HEK293 (cell line): ENCODE measurements around the gene HTATIP2.

Experiments
- GLIS2 ChIP-seq: fragments of 450-650 bp; formaldehyde crosslinking; IDR thresholded peaks from 2 replicates; pipeline ENCODE4 v1.5.1; 2016; ENCODE audit warnings: missing biosample characterization, missing genetic modification characterization
- IKZF3 ChIP-seq: fragments of 450-650 bp; IDR thresholded peaks from 2 replicates; pipeline ENCODE4 v1.5.0; 2018; ENCODE audit warnings: missing biosample characterization, mild to moderate bottlenecking, missing genetic modification characterization, moderate library complexity
- INSM2 ChIP-seq: fragments of 450-650 bp; formaldehyde crosslinking; IDR thresholded peaks from 2 replicates; pipeline ENCODE4 v1.5.1; 2016; ENCODE audit warnings: missing biosample characterization, missing genetic modification characterization
- KLF10 ChIP-seq: fragments of 450-650 bp; IDR thresholded peaks from 2 replicates; pipeline ENCODE4 v1.5.1; 2018; ENCODE audit warnings: missing biosample characterization, mild to moderate bottlenecking, missing genetic modification characterization
- KLF16 ChIP-seq: fragments of 450-650 bp; formaldehyde crosslinking; IDR thresholded peaks from 2 replicates; pipeline ENCODE4 v1.5.1; 2017; ENCODE audit warnings: missing biosample characterization, missing genetic modification characterization
- KLF17 ChIP-seq: fragments of 450-650 bp; formaldehyde crosslinking; IDR thresholded peaks from 2 replicates; pipeline ENCODE4 v1.5.1; 2016; ENCODE audit warnings: missing biosample characterization, missing genetic modification characterization
- KLF8 ChIP-seq: fragments of 450-650 bp; formaldehyde crosslinking; IDR thresholded peaks from 2 replicates; pipeline ENCODE4 v1.5.1; 2016; ENCODE audit warnings: missing biosample characterization, missing genetic modification characterization
- KLF9 ChIP-seq: fragments of 450-650 bp; formaldehyde crosslinking; IDR thresholded peaks from 2 replicates; pipeline ENCODE4 v1.5.1; 2016; ENCODE audit warnings: missing biosample characterization, missing genetic modification characterization, low read depth
- PRDM10 ChIP-seq: fragments of 450-650 bp; formaldehyde crosslinking; IDR thresholded peaks from 2 replicates; pipeline ENCODE4 v1.5.1; 2016; ENCODE audit warnings: missing biosample characterization, missing genetic modification characterization
- SP7 ChIP-seq: fragments of 450-650 bp; formaldehyde crosslinking; IDR thresholded peaks from 2 replicates; pipeline ENCODE4 v1.5.1; 2016; ENCODE audit warnings: missing biosample characterization, missing genetic modification characterization
- ZBTB17 ChIP-seq: fragments of 450-650 bp; formaldehyde crosslinking; IDR thresholded peaks from 2 replicates; pipeline ENCODE4 v1.5.1; 2016; ENCODE audit warnings: missing biosample characterization, missing genetic modification characterization
- ZBTB48 ChIP-seq: fragments of 450-650 bp; formaldehyde crosslinking; IDR thresholded peaks from 2 replicates; pipeline ENCODE4 v1.5.1; 2016; ENCODE audit warnings: missing biosample characterization, missing genetic modification characterization
- ZFP37 ChIP-seq: fragments of 450-650 bp; formaldehyde crosslinking; IDR thresholded peaks from 2 replicates; pipeline ENCODE4 v1.5.1; 2016; ENCODE audit warnings: missing biosample characterization, missing genetic modification characterization
- ZNF112 ChIP-seq: fragments of 450-650 bp; formaldehyde crosslinking; IDR thresholded peaks from 2 replicates; pipeline ENCODE4 v1.5.0; 2017; ENCODE audit warnings: missing biosample characterization, missing genetic modification characterization
- ZNF146 ChIP-seq: fragments of 450-650 bp; formaldehyde crosslinking; IDR thresholded peaks from 2 replicates; pipeline ENCODE4 v1.5.1; 2016; ENCODE audit warnings: missing biosample characterization, missing genetic modification characterization
- ZNF16 ChIP-seq: fragments of 450-650 bp; formaldehyde crosslinking; IDR thresholded peaks from 2 replicates; pipeline ENCODE4 v1.5.1; 2016; ENCODE audit warnings: low read depth, missing biosample characterization, missing genetic modification characterization
- ZNF24 ChIP-seq: fragments of 450-650 bp; formaldehyde crosslinking; IDR thresholded peaks from 2 replicates; pipeline ENCODE4 v1.5.1; 2016; ENCODE audit warnings: missing biosample characterization, missing genetic modification characterization
- ZNF292 ChIP-seq: fragments of 450-650 bp; formaldehyde crosslinking; IDR thresholded peaks from 2 replicates; pipeline ENCODE4 v1.5.1; 2016; ENCODE audit warnings: low read depth, missing biosample characterization, missing genetic modification characterization, borderline replicate concordance
- ZNF473 ChIP-seq: fragments of 450-650 bp; formaldehyde crosslinking; IDR thresholded peaks from 2 replicates; pipeline ENCODE4 v1.5.1; 2017; ENCODE audit warnings: missing biosample characterization, missing genetic modification characterization
- ZNF501 ChIP-seq: fragments of 450-650 bp; formaldehyde crosslinking; IDR thresholded peaks from 2 replicates; pipeline ENCODE4 v1.5.1; 2016; ENCODE audit warnings: missing biosample characterization, missing genetic modification characterization
- ZNF560 ChIP-seq: fragments of 450-650 bp; formaldehyde crosslinking; IDR thresholded peaks from 2 replicates; pipeline ENCODE4 v1.5.1; 2017; ENCODE audit warnings: missing biosample characterization, missing genetic modification characterization, borderline replicate concordance
- ZNF580 ChIP-seq: fragments of 450-650 bp; formaldehyde crosslinking; IDR thresholded peaks from 2 replicates; pipeline ENCODE4 v1.5.1; 2016; ENCODE audit warnings: missing biosample characterization, missing genetic modification characterization
- ZNF639 ChIP-seq: fragments of 450-650 bp; formaldehyde crosslinking; IDR thresholded peaks from 2 replicates; pipeline ENCODE4 v1.5.1; 2016; ENCODE audit warnings: missing biosample characterization, missing genetic modification characterization
- ZNF660 ChIP-seq: fragments of 450-650 bp; IDR thresholded peaks from 2 replicates; pipeline ENCODE4 v1.5.1; 2018; ENCODE audit warnings: missing biosample characterization, mild to moderate bottlenecking, missing genetic modification characterization
- ZNF701 ChIP-seq: fragments of 450-650 bp; formaldehyde crosslinking; IDR thresholded peaks from 2 replicates; pipeline ENCODE4 v1.5.1; 2016; ENCODE audit warnings: missing biosample characterization, missing genetic modification characterization
- ZNF704 ChIP-seq: fragments of 450-650 bp; formaldehyde crosslinking; IDR thresholded peaks from 2 replicates; pipeline ENCODE4 v1.5.1; 2016; ENCODE audit warnings: missing biosample characterization, missing genetic modification characterization
- ZNF76 ChIP-seq: fragments of 450-650 bp; formaldehyde crosslinking; IDR thresholded peaks from 2 replicates; pipeline ENCODE4; 2016; ENCODE audit warnings: low read depth, missing biosample characterization, missing genetic modification characterization, borderline replicate concordance
- ZNF843 ChIP-seq: fragments of 450-650 bp; formaldehyde crosslinking; IDR thresholded peaks from 2 replicates; pipeline ENCODE4 v1.5.1; 2016; ENCODE audit warnings: missing biosample characterization, missing genetic modification characterization
- ZSCAN16 ChIP-seq: fragments of 450-650 bp; formaldehyde crosslinking; IDR thresholded peaks from 2 replicates; pipeline ENCODE4 v1.5.1; 2016; ENCODE audit warnings: missing biosample characterization, missing genetic modification characterization

Gene HTATIP2

GRCh38 chr11:20387261-20388095, 24.0 kb downstream of the HTATIP2 start, which contains the start of gene PRMT3 (continued):
- peak; percentile 84 for TF ChIP-seq PRDM10 (tag by site-specific recombination)
- TF ChIP-seq KLF8 (tag by site-specific recombination) = peak; percentile 77
- TF ChIP-seq ZNF501 = peak; percentile 15
- TF ChIP-seq ZNF292 (tag by site-specific recombination) = no peak
- TF ChIP-seq IKZF3 = no peak
- no peak for TF ChIP-seq ZNF473
- TF ChIP-seq KLF17 = peak; percentile 64
- 0 out of 2 replicates have a peak, but pooled peaks have one; percentile 11 for TF ChIP-seq ZNF580 (tag by site-specific recombination)
- TF ChIP-seq ZNF701 = no peak
- TF ChIP-seq ZNF560 = no peak
- peak; percentile 56 for TF ChIP-seq ZFP37 (tag by site-specific recombination)
- peak; percentile 74 for TF ChIP-seq ZNF24
- peak; percentile 57; the same call in 1 of the 2 replicates for TF ChIP-seq ZNF76 (tag by site-specific recombination)
- TF ChIP-seq ZNF16 (tag by site-specific recombination) = no peak
- peak; percentile 76 for TF ChIP-seq KLF9
- TF ChIP-seq ZNF843 (tag by site-specific recombination) = peak; percentile 50; the same call in 1 of the 2 replicates
- TF ChIP-seq ZBTB17 (tag by site-specific recombination) = peak; percentile 71
- TF ChIP-seq KLF10 = peak; percentile 73; the same call in 1 of the 2 replicates
- peak; percentile 68 for TF ChIP-seq KLF16 (tag by site-specific recombination)
- TF ChIP-seq ZNF146 (tag by site-specific recombination) = 0 out of 2 replicates have a peak, but pooled peaks have one; percentile 8
- peak; percentile 81 for TF ChIP-seq ZBTB48 (tag by site-specific recombination)
- no peak for TF ChIP-seq ZSCAN16 (tag by site-specific recombination)
- no peak for TF ChIP-seq ZNF704 (tag by site-specific recombination)
- TF ChIP-seq ZNF660 (tag by site-specific recombination) = peak; percentile 66; the same call in 1 of the 2 replicates
- peak; percentile 85; the same call in 1 of the 2 replicates for TF ChIP-seq SP7
- peak; percentile 64; the same call in 1 of the 2 replicates for TF ChIP-seq ZNF639 (tag by site-specific recombination)
- TF ChIP-seq GLIS2 (tag by site-specific recombination) = peak; percentile 76
- 0 out of 2 replicates have a peak, but pooled peaks have one; percentile 60 for TF ChIP-seq INSM2 (tag by site-specific recombination)
- TF ChIP-seq ZNF112 (tag by site-specific recombination) = no peak
